OCI-LY1 (cell line): ENCODE measurements around the gene IFNA13.

ENCODE experiments used
- H2AFZ ChIP-seq: fragments of 200-600 bp; sonication (generic), shearing (Covaris generic); 2 replicates; pipeline ENCODE4 v1.6.0; 2014; ENCODE audit warnings: antibody characterized with exemption, mild to moderate bottlenecking, low read length
- H3F3A ChIP-seq: fragments of 200-600 bp; sonication (generic), shearing (Covaris generic); 2 replicates; pipeline ENCODE4 v1.6.0; 2014; ENCODE audit warnings: mild to moderate bottlenecking, antibody characterized with exemption, low read length, moderate library complexity; ENCODE audit not compliant: insufficient read depth
- H3K27ac ChIP-seq: fragments of 200-600 bp; sonication (generic); 2 replicates; pipeline ENCODE4 v1.5.1; 2014; ENCODE audit warnings: low read length, mixed run types, mild to moderate bottlenecking, low read depth; ENCODE audit not compliant: poor library complexity, severe bottlenecking
- H3K27me3 ChIP-seq: fragments of 200-600 bp; sonication (generic); 2 replicates; pipeline ENCODE4 v1.6.0; 2014; ENCODE audit warnings: antibody characterized with exemption, mild to moderate bottlenecking, low read length, moderate library complexity; ENCODE audit not compliant: insufficient read depth
- H3K36me3 ChIP-seq: fragments of 200-600 bp; sonication (generic); 2 replicates; pipeline ENCODE4 v1.6.1; 2014; ENCODE audit warnings: mild to moderate bottlenecking, antibody characterized with exemption, low read length, moderate library complexity, mixed read lengths; ENCODE audit not compliant: insufficient read depth
- H3K4me1 ChIP-seq: fragments of 200-600 bp; sonication (generic); 2 replicates; pipeline ENCODE4 v1.5.1; 2014; ENCODE audit warnings: mild to moderate bottlenecking, low read length, moderate library complexity; ENCODE audit not compliant: insufficient read depth, severe bottlenecking
- H3K4me2 ChIP-seq: fragments of 200-600 bp; sonication (generic), shearing (Covaris generic); 2 replicates; pipeline ENCODE4 v1.6.1; 2014; ENCODE audit warnings: low read length
- H3K4me3 ChIP-seq: fragments of 200-600 bp; sonication (generic); 2 replicates; pipeline ENCODE4 v1.5.1; 2014; ENCODE audit warnings: low read length, low read depth, mild to moderate bottlenecking, mixed read lengths; ENCODE audit not compliant: poor library complexity, severe bottlenecking
- H3K79me2 ChIP-seq: fragments of 200-600 bp; shearing (Covaris generic); 2 replicates; pipeline ENCODE4 v1.6.1; 2016; ENCODE audit warnings: mixed run types, low read length, mixed read lengths; ENCODE audit not compliant: insufficient read depth
- H3K9ac ChIP-seq: fragments of 200-600 bp; sonication (generic), shearing (Covaris generic); 2 replicates; pipeline ENCODE4 v1.6.1; 2014; ENCODE audit warnings: mild to moderate bottlenecking, low read length, mixed read lengths
- H3K9me2 ChIP-seq: fragments of 200-600 bp; sonication (generic), shearing (Covaris generic); 2 replicates; pipeline ENCODE4 v1.6.1; 2014; ENCODE audit warnings: low read depth, mild to moderate bottlenecking, low read length, mixed read lengths
- H3K9me3 ChIP-seq: fragments of 200-600 bp; shearing (Covaris generic); 2 replicates; pipeline ENCODE4 v1.6.1; 2014; ENCODE audit warnings: low read length, mixed read lengths
- H4K20me1 ChIP-seq: fragments of 200-600 bp; sonication (generic), shearing (Covaris generic); 2 replicates; pipeline ENCODE4 v1.6.0; 2016; ENCODE audit warnings: mild to moderate bottlenecking, low read length; ENCODE audit not compliant: insufficient read depth
- EZH2 ChIP-seq: fragments of 200-600 bp; sonication (generic), shearing (Covaris generic); IDR thresholded peaks from 2 replicates; pipeline ENCODE4 v1.8.0; 2017; ENCODE audit warnings: borderline replicate concordance, mixed run types, mild to moderate bottlenecking, antibody characterized with exemption, low read length, moderate library complexity, mixed read lengths
- TF ChIP-seq, protein P1 (sequence below): fragments of 200-600 bp; sonication (generic), shearing (Covaris generic); IDR thresholded peaks from 2 replicates; pipeline ENCODE4 v1.5.1; 2017; ENCODE audit warnings: mild to moderate bottlenecking, antibody characterized with exemption, low read length, moderate library complexity, mixed read lengths

Gene IFNA13

DNA sequence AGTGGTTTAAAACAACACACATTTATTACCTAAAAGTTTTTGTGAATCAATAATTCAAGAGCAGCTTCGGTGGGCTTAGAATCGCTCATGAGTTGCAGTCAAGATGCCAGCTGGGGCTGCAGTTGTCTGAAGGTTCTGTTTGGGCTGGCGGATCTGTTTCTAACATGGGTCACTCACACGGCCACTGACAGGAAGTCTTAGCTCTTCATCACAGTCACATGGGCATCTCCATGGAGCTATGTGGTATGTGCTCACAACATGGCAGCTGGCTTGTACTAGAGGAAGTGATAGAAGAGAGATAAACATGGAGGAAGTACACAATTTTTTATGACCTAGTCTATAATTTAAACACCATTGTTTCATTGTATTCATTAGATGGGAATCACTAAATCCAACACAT lies 43.8 kb downstream of the IFNA13 start:
- no peak overlapping the region for H2AFZ ChIP-seq
- no peak for TF ChIP-seq EZH2
- TF ChIP-seq, protein P1, sequence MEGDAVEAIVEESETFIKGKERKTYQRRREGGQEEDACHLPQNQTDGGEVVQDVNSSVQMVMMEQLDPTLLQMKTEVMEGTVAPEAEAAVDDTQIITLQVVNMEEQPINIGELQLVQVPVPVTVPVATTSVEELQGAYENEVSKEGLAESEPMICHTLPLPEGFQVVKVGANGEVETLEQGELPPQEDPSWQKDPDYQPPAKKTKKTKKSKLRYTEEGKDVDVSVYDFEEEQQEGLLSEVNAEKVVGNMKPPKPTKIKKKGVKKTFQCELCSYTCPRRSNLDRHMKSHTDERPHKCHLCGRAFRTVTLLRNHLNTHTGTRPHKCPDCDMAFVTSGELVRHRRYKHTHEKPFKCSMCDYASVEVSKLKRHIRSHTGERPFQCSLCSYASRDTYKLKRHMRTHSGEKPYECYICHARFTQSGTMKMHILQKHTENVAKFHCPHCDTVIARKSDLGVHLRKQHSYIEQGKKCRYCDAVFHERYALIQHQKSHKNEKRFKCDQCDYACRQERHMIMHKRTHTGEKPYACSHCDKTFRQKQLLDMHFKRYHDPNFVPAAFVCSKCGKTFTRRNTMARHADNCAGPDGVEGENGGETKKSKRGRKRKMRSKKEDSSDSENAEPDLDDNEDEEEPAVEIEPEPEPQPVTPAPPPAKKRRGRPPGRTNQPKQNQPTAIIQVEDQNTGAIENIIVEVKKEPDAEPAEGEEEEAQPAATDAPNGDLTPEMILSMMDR, result no peak
- H3K9me2 ChIP-seq, result no peaks in the 10 kb centered on the region
- H4K20me1 ChIP-seq, result no peaks in the 10 kb centered on the region
- peaks cover 6% of the 10 kb centered on the region; the same call in 1 of the 2 replicates for H3K36me3 ChIP-seq
- H3K27ac ChIP-seq, result no peak overlapping the region
- no peaks in the 10 kb centered on the region for H3K79me2 ChIP-seq
- no peaks in the 10 kb centered on the region for H3K9me3 ChIP-seq
- no peak overlapping the region for H3K4me2 ChIP-seq
- no peaks in the 10 kb centered on the region for H3K4me1 ChIP-seq
- no peaks in the 10 kb centered on the region for H3F3A ChIP-seq
- no peak overlapping the region for H3K9ac ChIP-seq
- H3K27me3 ChIP-seq, result no peaks in the 10 kb centered on the region
- H3K4me3 ChIP-seq, result no peak overlapping the region

DNA sequence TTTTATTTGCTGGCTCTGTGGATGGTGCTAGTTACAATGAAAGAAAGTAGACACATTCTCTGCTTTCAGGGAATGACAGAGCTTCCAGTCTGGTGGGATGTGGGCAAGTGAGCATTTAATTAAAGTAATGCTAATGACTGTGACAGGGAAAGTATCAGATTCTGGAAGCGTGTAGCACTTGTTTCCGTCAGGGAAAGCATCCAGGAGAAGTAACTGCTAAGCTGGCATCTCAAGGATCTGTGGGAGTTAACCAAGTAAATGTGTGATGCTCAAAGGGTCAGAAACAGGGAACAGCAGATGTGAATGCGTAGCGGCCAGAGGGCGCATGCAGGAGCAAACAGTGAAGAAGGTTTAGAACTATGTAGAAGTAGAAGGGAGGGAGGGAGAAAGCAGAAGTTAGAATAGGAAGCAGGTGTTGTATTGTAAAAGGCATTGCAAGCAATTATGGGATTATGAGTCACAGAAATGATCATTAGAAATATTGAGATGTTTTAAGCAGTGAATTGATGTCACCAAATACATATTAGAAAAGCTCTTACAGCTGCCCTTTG lies 44.9 kb downstream of the IFNA13 start:
- Histone ChIP-seq H3K36me3 (peaks cover 6% of the 10 kb centered on the region; the same call in 1 of the 2 replicates), H3K9me2 (no peaks in the 10 kb centered on the region)
- no peak for TF ChIP-seq EZH2
- TF ChIP-seq, protein P1, result no peak

DNA sequence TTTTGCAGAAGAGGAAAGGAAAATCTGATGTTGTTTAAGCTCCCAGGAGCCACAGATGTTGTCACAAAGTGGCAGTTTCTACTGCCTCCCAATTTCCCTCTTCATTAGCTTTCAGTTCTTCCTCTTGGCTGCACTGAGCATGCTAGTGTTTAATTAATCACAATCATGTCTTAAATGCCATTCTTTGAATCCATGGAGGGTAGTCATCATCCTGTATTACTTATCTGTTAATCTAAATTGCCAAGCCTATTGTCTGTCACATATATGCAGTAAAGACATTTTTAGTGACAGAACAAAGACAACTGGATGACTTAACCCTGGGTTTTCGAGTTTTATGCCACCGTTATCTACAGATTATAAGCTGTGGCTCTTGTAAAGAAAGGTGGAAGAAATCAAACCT lies 47.4 kb downstream of the IFNA13 start:
- H3K79me2 ChIP-seq, result no peaks in the 10 kb centered on the region
- TF ChIP-seq, protein P1, result no peak
- no peak for TF ChIP-seq EZH2
- H3F3A ChIP-seq, result no peaks in the 10 kb centered on the region
- H3K27ac ChIP-seq, result no peak overlapping the region
- no peaks in the 10 kb centered on the region for H3K9me3 ChIP-seq
- H4K20me1 ChIP-seq, result no peaks in the 10 kb centered on the region
- H3K9ac ChIP-seq, result no peak overlapping the region
- H2AFZ ChIP-seq, result no peak overlapping the region
- H3K36me3 ChIP-seq, result peaks cover 6% of the 10 kb centered on the region; the same call in 1 of the 2 replicates
- no peaks in the 10 kb centered on the region for H3K4me1 ChIP-seq
- H3K9me2 ChIP-seq, result no peaks in the 10 kb centered on the region
- no peak overlapping the region for H3K4me3 ChIP-seq
- H3K27me3 ChIP-seq, result no peaks in the 10 kb centered on the region
- H3K4me2 ChIP-seq, result no peak overlapping the region

More for the DNA sequence above, 44.9 kb downstream of the IFNA13 start:
- Histone ChIP-seq H3K27ac (no peak overlapping the region), H3K4me2 (no peak overlapping the region), H3K4me1 (no peaks in the 10 kb centered on the region), H3K4me3 (no peak overlapping the region), H3K9ac (no peak overlapping the region), H3K9me3 (no peaks in the 10 kb centered on the region), H3K79me2 (no peaks in the 10 kb centered on the region), H4K20me1 (no peaks in the 10 kb centered on the region), H3F3A (no peaks in the 10 kb centered on the region), H3K27me3 (no peaks in the 10 kb centered on the region), H2AFZ (no peak overlapping the region)
